NCI-H1092 (cell line): ENCODE results near the gene RHO.

ENCODE experiments used
- DNase-seq: peaks from one replicate; lab custom pipeline; 2025; lab: John Stamatoyannopoulos, UW

Gene RHO

DNA sequence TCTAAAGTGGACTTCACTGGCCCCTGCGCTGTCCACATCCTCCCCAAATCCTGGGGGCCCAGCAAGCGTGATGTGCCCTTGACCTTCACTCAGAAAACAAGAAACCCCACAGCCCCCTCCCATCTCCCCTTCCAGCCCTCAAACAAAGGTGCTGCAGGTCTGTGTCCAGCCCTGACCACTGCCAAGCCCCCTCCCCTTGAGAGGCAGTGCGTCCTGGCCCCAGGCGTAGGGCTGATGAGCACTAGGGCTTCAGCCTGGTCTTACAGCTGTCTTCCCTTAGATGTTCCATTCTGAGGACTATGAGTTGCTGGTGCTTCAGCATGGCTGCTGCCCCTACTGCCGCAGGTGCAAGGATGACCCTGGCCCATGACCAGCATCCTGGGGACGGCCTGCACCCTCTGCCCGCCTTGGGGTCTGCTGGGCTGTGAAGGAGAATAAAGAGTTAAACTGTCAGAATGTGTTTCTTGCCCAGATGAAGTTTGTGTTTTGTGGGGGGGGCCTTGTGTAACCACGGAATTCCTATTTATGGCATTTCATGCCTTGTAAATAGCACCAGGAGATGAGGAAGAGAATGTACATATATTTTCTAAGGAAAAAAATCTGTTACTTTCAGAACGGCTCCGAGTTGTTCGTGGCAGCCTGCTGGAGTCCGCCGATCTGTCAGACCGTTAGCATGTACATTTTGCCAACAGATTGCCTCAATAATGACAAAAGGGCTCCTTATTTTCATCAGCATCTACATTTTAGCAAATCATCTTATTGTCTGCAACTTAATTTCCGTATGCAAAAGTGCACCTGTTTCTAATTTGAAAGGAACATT, 8.3 kb upstream of the RHO start:
- DNase-seq, result no peak

DNA sequence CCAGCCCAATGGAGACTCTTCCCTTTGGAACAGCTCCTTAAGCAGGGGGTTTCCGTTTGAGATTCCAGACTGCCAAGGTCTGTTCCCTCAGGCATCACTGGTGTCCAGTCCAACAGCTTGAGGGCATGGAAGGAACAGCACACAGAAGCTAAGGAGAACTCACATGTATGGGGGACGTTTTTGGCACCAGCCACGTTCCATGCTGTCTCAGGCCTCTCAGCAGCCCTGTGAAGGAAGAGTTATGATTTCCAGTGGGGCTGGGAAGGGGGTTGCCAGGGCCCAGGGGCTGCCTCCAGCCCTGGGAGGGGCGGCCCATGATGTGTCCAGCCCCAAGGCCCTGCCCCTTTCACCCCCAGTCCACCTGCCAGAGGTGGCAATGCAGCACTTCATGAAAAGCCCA, 7.5 kb upstream of the RHO start:
- DNase-seq, result no peak

GRCh38 chr3:129521611-129522010, 6.8 kb upstream of the RHO start:
- DNase-seq, result no peak

DNA sequence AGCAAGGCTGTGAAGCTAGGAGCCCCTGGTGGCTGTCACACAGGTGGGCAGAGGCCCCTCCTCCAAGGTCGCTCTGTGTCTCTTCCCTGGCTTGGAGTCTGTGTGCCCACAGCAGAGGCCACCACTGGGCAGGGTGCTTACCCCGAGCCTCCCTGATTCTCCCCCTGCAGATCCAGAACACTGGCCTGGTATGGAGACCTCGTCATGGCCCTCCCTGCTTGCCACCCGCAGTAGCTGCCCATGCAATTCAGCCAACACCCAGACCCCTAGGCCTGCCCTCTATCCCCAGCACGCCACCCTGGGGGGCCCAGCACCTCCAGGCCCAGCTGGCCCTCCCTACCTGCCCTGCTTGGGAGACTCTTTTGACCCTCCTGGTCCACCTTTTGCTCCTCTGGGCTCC, 5.5 kb upstream of the RHO start:
- DNase-seq, result no peak

DNA sequence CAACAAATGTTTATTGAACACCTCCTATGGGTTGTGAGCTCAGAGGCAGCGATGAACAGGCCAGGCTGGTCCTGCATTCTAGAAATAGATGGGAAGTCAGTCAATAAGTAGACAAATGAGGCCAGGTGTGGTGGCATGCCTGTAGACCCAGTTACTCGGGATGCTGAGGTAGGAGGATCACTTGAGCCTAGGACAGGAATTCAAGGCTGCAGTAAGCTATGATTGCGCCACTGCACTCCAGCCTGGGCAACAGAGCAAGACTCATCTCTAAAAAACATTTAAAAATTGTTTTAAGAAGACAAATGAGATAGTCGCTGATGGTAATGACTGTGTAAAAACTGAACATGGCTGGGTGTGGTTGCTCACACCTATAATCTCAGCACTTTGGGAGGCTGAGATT, 4.4 kb upstream of the RHO start:
- no peak for DNase-seq

- DNase-seq, result no peak
Measured at GRCh38 chr3:129525341-129525968, 3.0 kb upstream of the RHO start.

GRCh38 chr3:129526121-129526900, 2.1 kb upstream of the RHO start:
- DNase-seq, result no peak

- DNase-seq, result no peak
Measured at GRCh38 chr3:129527262-129527661, 1.2 kb upstream of the RHO start.

DNA sequence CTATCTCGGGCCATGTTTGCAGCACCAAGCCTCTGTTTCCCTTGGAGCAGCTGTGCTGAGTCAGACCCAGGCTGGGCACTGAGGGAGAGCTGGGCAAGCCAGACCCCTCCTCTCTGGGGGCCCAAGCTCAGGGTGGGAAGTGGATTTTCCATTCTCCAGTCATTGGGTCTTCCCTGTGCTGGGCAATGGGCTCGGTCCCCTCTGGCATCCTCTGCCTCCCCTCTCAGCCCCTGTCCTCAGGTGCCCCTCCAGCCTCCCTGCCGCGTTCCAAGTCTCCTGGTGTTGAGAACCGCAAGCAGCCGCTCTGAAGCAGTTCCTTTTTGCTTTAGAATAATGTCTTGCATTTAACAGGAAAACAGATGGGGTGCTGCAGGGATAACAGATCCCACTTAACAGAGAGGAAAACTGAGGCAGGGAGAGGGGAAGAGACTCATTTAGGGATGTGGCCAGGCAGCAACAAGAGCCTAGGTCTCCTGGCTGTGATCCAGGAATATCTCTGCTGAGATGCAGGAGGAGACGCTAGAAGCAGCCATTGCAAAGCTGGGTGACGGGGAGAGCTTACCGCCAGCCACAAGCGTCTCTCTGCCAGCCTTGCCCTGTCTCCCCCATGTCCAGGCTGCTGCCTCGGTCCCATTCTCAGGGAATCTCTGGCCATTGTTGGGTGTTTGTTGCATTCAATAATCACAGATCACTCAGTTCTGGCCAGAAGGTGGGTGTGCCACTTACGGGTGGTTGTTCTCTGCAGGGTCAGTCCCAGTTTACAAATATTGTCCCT, 1.2 kb downstream of the RHO start:
- DNase-seq, result no peak

- no peak for DNase-seq
Measured at GRCh38 chr3:129530251-129530791, 1.9 kb downstream of the RHO start.

DNA sequence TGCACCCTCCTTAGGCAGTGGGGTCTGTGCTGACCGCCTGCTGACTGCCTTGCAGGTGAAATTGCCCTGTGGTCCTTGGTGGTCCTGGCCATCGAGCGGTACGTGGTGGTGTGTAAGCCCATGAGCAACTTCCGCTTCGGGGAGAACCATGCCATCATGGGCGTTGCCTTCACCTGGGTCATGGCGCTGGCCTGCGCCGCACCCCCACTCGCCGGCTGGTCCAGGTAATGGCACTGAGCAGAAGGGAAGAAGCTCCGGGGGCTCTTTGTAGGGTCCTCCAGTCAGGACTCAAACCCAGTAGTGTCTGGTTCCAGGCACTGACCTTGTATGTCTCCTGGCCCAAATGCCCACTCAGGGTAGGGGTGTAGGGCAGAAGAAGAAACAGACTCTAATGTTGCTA, 2.4 kb downstream of the RHO start:
- DNase-seq, result no peak

GRCh38 chr3:129531699-129532098, 3.3 kb downstream of the RHO start:
- no peak for DNase-seq

DNA sequence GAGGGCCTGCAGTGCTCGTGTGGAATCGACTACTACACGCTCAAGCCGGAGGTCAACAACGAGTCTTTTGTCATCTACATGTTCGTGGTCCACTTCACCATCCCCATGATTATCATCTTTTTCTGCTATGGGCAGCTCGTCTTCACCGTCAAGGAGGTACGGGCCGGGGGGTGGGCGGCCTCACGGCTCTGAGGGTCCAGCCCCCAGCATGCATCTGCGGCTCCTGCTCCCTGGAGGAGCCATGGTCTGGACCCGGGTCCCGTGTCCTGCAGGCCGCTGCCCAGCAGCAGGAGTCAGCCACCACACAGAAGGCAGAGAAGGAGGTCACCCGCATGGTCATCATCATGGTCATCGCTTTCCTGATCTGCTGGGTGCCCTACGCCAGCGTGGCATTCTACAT, 3.8 kb downstream of the RHO start:
- no peak for DNase-seq

DNA sequence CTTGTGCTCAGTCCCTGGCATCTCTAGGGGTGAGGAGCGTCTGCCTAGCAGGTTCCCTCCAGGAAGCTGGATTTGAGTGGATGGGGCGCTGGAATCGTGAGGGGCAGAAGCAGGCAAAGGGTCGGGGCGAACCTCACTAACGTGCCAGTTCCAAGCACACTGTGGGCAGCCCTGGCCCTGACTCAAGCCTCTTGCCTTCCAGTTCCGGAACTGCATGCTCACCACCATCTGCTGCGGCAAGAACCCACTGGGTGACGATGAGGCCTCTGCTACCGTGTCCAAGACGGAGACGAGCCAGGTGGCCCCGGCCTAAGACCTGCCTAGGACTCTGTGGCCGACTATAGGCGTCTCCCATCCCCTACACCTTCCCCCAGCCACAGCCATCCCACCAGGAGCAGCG, 5.0 kb downstream of the RHO start:
- no peak for DNase-seq

- DNase-seq, result no peak
Measured at GRCh38 chr3:129534428-129535027, 6.1 kb downstream of the RHO start.

DNA sequence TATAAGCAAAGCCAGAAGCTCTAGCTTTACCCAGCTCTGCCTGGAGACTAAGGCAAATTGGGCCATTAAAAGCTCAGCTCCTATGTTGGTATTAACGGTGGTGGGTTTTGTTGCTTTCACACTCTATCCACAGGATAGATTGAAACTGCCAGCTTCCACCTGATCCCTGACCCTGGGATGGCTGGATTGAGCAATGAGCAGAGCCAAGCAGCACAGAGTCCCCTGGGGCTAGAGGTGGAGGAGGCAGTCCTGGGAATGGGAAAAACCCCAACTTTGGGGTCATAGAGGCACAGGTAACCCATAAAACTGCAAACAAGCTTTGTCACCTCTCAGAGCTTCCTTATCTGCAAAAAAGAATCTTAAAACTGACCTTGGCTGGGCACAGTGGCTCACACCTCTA, 6.6 kb downstream of the RHO start:
- no peak for DNase-seq

DNA sequence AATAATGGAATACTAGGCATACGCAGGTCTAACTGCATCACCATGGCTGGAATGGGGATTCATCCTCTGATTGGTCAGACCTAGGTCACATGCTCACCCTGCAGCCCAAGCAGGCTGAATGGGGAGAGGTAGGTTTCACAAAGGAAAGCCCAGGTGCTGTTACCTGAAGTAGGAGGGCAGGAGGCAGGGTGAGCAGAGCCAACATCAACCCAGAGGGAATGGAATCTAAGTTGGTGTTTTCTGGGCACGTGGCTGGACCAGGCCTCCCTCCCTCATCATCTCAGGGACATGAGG, 7.9 kb downstream of the RHO start:
- DNase-seq, result no peak

GRCh38 chr3:129536804-129537203, 8.4 kb downstream of the RHO start:
- no peak for DNase-seq

DNA sequence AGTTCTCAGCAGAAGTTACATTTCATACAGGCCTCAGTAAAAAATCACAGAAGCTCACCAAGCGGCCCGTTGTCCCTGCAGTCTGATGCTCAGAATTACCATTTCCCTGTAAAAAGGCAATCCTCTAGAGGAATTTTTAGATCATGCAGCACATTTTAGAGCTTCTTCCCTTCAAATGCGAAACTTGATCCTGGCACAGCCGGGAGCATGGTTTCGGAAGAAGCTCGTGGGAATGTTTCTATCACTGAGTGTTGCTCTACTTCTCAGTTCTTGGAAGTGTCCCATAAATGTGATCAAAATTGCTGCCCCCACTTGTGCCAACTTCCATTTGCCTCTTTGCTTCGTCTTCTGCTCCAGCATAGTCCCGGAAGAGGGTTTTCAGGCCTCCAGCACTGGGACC, 10.8 kb downstream of the RHO start:
- DNase-seq, result no peak

- DNase-seq, result no peak
Measured at GRCh38 chr3:129540776-129541516, 12.5 kb downstream of the RHO start.

GRCh38 chr3:129542747-129543146, 14.3 kb downstream of the RHO start:
- DNase-seq, result no peak
